Measurements from ENCODE around the gene EFNA5.

DNA sequence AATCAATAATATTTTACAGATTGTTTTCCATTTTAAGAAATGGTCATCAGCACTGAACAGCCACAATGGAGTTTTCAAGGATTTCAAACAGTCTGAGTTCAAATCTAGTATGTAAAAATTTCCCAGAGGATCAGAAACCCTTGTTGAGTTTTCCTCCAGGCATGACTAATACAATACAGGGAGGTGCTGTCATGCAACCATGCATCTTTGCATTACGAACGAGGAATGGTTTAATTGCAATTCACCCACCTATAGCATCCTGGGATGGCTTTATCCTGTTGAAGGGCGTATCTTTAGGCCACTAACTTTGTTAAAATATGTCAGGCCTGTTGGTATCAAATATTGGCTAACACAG is 196.4 kb downstream of the EFNA5 start:
- TF ChIP-seq EZH2 (IDR thresholded peaks at IDR 0.05): no peak
- no peak for TF ChIP-seq POLR2AphosphoS5 (IDR thresholded peaks at IDR 0.05; ENCODE audit: borderline replicate concordance, low read depth, low read length)
- TF ChIP-seq FOXP2 (optimal IDR thresholded peaks at IDR 0.05; ENCODE audit: control extremely low read depth, extremely low read length, insufficient read depth): no peak

All from SK-N-MC (cell line).